HG03469 (cell line): Measurements from ENCODE around the gene FN3K.
"Not testable (repeated sequence)": the region's sequence is repeated elsewhere in the genome, so short reads cannot be mapped to it uniquely, and the experiment has no call there.

Source experiments
- ATAC-seq: cut with Tn5 transposase; IDR thresholded peaks from one replicate; pipeline ENCODE4 v1.9.1; 2021; ENCODE audit warnings: mild to moderate bottlenecking, moderate library complexity, moderate number of reproducible peaks; ENCODE audit not compliant: unreplicated experiment

The FN3K gene

GRCh38 chr17:82772026-82772425 is 36.6 kb downstream of the FN3K start:
- ATAC-seq = no peak

DNA sequence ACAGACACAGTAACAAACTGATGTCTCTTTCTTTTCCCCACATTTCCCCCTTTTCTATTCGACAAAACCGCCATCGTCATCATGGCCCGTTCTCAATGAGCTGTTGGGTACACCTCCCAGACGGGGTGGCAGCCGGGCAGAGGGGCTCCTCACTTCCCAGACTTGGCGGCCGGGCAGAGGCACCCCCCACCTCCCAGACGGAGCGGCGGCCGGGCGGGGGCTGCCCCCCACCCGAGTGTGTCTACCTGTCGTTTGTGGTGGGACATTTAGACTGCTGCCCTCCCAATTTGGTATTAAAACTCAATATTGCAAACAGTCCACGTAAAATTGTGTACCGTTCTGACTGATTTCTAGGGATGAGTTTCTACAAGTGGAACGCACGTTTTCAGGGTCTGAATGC is 39.0 kb downstream of the FN3K start:
- not testable (repeated sequence) for ATAC-seq

- no peak for ATAC-seq
Measured at GRCh38 chr17:82775001-82775823, 39.8 kb downstream of the FN3K start.

DNA sequence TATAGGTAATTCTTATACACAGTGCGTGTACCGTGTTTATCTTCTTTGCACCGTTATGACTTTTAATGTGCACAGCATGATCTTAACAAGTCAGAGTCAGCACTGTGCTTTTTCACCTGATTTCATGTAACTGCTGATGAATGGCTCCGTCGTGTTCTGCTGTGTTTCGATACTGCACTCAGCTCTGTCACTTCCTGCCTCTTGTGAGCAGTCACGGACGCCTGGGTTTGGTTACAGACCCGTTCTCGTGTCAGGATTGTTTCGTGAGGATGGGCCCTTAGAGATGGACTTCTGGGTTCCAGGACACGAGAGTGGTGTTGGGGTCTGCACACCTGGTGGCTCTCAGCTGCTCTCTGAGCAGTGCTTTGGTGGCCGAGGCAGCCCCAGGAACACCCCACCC is 41.0 kb downstream of the FN3K start:
- ATAC-seq = no peak

- not testable (repeated sequence) for ATAC-seq
Measured at GRCh38 chr17:82777778-82778375, 42.5 kb downstream of the FN3K start.

DNA sequence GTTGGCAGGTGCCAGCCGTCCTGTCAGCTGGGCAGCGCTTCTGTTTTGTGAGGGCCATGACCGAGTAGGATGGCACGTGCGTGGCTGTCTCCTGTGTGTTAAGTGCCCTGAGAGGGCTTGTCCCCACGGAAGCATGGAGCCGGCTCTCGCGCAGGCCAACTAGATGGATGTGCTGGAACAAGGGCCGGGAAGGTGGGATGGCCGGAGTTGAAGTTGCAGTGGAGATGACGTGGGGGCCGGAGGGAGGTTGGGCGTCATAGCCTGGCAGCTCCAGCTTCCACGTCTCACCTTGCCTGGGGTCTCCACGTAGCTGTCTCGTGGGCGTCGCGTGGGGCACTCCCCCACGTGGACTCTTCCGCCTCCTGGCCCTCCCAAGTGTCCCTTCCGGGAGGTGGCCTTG is 44.1 kb downstream of the FN3K start:
- ATAC-seq = no peak

- ATAC-seq = no peak
Measured at GRCh38 chr17:82780195-82780594, 44.8 kb downstream of the FN3K start.

GRCh38 chr17:82780971-82781893 is 45.8 kb downstream of the FN3K start:
- no peak for ATAC-seq

GRCh38 chr17:82781894-82782274 is 46.5 kb downstream of the FN3K start:
- peak; percentile 46 for ATAC-seq

DNA sequence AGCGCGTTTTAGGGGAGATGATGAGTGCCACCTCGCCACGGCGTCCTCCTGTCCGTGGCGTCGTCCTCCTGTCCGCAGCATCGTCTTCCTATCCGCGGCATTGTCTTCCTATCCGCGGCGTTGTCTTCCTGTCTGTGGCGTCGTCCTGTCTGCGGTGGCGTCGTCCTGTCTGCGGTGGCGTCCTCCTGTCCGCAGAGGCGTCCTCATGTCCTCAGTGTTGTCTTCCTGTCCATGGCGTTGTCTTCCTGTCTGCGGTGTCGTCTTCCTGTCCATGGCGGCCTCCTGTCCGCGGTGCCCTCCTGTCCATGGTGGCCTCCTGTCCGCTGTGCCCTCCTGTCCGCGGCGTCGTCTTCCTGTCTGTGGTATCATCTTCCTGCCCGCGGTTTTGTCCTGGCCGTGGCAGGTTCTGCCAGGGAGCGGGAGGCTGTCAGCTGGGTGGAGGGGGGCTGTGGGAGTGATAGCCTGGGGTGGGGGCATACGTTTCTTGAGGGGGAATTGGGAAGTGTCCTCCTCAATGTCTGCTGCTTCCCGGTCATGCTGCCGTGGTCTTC is 47.3 kb downstream of the FN3K start:
- no peak for ATAC-seq

DNA sequence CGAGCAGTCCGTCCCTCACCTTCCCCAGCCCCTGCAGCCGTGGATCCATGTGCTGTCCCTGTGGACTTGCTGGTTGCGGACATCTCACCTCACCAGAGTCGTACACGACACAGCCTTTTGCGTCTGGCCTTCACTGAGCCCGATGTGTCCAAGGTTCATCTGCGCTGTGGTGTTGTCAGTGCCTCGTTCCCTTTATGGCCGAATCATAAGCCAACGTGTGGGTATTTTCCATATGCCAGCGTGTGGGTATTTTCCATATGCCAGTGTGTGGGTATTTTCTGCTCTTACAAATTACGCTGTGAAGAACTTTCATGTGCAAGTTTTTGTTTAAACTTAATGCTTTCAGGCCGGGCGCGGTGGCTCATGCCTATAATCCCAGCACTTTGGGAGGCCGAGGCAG is 48.1 kb downstream of the FN3K start:
- no peak for ATAC-seq

DNA sequence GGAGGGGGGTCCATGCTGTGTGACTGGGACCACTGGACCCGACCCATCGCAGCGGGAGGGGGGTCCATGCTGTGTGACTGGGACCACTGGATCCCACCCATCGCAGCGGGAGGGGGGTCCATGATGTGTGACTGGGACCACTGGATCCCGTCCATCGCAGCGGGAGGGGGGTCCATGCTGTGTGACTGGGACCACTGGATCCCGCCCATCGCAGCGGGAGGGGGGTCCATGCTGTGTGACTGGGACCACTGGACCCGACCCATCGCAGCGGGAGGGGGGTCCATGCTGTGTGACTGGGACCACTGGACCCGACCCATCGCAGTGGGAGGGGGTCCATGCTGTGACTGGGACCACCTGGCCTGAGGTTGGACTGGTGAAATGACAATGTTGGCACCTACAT is 50.2 kb downstream of the FN3K start:
- not testable (repeated sequence) for ATAC-seq

GRCh38 chr17:82786427-82786826 is 51.0 kb downstream of the FN3K start:
- ATAC-seq = no peak

DNA sequence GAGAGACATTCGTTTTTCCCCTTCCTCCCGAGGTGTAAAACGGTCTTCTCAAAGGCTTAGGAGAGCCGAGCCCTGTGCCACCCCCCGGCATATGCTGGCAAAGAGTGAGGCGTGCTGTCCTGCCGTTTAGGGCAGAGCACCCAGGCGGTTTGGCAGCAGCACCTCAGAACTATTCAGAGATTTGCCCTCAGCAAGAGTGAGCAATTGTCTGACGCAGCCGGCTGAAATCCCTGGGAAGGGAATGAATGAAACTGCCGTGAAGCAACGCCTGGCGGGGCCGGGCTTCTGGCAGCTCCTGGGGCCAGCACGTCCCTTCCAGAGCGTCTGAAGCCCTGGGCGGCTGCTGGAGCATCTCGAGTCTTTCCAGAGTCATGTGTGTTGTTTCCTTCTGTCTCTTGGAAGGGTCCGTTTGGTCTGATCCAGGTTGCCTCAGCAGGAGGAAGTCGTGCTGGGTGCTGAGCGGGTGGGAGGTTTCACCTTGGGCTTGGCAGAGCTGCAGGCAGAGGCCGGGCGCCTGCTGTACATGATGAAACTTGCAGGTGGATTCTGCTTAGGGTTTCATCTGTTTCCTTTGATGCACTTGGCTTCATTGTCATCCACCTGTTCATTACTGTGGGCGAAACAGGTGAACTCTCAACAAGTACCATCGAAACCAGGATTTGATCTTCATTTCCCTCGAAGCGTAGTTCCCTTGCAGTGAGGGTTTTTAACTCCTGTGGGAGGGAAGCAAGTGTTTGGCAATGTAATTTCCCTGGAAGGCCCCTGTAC is 51.9 kb downstream of the FN3K start:
- ATAC-seq = no peak

DNA sequence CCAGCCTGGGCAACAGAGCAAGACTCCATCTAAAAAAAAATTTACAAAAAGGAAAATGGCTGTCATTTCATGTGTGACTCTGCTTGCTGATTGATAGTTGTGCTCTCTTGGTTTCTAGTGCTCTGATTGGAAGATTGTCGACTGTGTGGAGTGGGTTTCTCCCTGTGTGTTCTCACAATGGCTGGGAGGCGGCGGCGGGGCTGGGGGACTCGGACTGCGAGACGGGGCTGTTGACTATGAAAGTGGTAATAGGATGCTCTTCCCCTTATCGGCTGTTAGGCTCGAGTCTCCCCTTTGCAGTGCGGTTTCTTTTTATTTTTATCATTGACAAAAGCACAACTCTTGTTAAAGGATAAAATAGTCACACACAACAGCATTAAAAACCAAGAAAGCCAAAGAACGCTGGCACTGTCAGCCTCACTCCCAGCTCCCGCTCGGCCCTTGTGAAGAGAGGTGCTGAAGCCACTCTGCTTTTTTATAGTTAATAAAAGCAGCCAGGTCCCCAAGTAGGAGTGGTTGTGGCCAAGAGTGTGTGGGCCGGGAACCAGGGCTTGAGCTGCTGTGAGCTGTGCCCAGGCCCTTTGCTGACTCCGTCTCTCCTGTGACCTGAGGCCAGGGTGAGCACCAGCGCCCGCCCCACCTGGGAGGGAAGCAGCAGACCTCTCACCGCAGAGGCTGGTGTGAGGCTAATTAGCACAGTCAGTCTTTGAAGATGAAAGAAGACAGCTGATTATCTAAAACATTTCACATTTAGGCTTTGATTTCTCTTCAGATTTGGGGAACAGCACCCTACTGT is 53.0 kb downstream of the FN3K start:
- no peak for ATAC-seq

- ATAC-seq = no peak
Measured at GRCh38 chr17:82789051-82789592, 53.7 kb downstream of the FN3K start.

DNA sequence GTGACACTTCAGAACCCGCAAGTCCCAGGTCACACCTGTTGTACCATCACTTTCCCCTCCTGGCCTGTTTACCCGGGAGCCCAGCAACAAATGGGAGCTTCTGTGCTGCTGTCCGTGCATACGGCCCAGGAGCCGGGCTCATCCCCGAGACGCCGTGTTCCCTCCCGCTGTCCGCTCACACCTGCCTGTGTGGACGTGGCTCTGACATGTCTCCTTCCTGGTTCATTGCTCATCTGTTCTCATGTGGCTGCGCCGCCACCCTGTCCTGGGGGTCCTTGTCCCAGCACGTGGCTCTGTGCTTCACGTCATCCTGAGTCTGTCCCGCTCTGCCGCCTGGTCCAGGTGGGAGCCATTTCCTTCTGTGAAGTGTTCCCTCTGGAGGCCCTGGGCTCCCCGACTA is 54.4 kb downstream of the FN3K start:
- no peak for ATAC-seq

GRCh38 chr17:82790391-82790790 is 55.0 kb downstream of the FN3K start:
- no peak for ATAC-seq

GRCh38 chr17:82791532-82791931 is 56.1 kb downstream of the FN3K start:
- no peak for ATAC-seq
